ENCODE results near the gene FAM83D. TPM values are rescaled to one million over a fixed set of nuclear protein-coding genes. Genes with fewer than 3 reads are reported as not detected.

Gene FAM83D
- total RNA-seq, 2 experiments from 2014 or later = 1.8 to 1.9 TPM

- no peak for TF ChIP-seq CTCF (IDR thresholded peaks at IDR 0.05)
- Histone ChIP-seq H3K4me1 (ENCODE audit: insufficient read depth, low read length) (peaks cover 68% of the 10 kb centered on the region), H3K4me3 (ENCODE audit: low read length) (no peak overlapping the region), H3K36me3 (ENCODE audit: insufficient read depth, low read length) (peaks cover 3% of the 10 kb centered on the region), H3K27ac (ENCODE audit: low read depth in 1 of 2, low read length in 2 of 2) (no peak overlapping the region), H3K9me3 (ENCODE audit: control insufficient read depth in 1 of 2, insufficient read depth in 1 of 2, low read length in 2 of 2) (no peaks in the 10 kb centered on the region), H3K27me3 (ENCODE audit: control insufficient read depth in 1 of 2, insufficient read depth in 2 of 2, low read length in 2 of 2) (no peaks in the 10 kb centered on the region)
- CTCF ChIA-PET = interaction anchor here (0.9 kb wide), 1 partner anchor 15 kb away, joined by 3 read pairs; no protein-coding TSS in a partner anchor
- no peaks in the 10 kb centered on the region for H3K27me3 Mint-ChIP-seq
- no peaks in the 10 kb centered on the region for H3K9me3 Mint-ChIP-seq
- peaks cover 14% of the 10 kb centered on the region for H3K36me3 Mint-ChIP-seq (ENCODE audit: low read depth)
- no peak for ATAC-seq (ENCODE audit: poor library complexity)
- DNase-seq = no peak
- peaks cover 96% of the 10 kb centered on the region for H3K4me1 Mint-ChIP-seq (ENCODE audit: low read depth)
- intact Hi-C loops (cut with DNase I, micrococcal nuclease) = loop anchor here in 1 of 2 experiments (1.0 kb wide), 1 partner anchor 10 kb away; no protein-coding TSS in a partner anchor
- H3K27ac Mint-ChIP-seq = peak overlapping the region; percentile 89
- POLR2A ChIA-PET = interaction anchor here (1.1 to 1.7 kb wide), 5 partner anchors 8 to 74 kb away, joined by 3 to 6 read pairs (median 4); partner anchors contain the start of gene PPP1R16B
- peak overlapping the region; percentile 12 for H3K4me3 Mint-ChIP-seq
These were observed 47.4 kb upstream of the FAM83D start for GRCh38 chr20:38878866-38879265.

GRCh38 chr20:38880952-38881735, 45.1 kb upstream of the FAM83D start:
- intact Hi-C loops (cut with DNase I, micrococcal nuclease) = no loop called here
- ATAC-seq (ENCODE audit: poor library complexity) (no peak), DNase-seq (no peak)
- peaks cover 21% of the 10 kb centered on the region for H3K36me3 Mint-ChIP-seq (ENCODE audit: low read depth)
- H3K27me3 ChIP-seq (ENCODE audit: control insufficient read depth in 1 of 2, insufficient read depth in 2 of 2, low read length in 2 of 2) = no peaks in the 10 kb centered on the region
- no peak overlapping the region for H3K27ac ChIP-seq (ENCODE audit: low read depth in 1 of 2, low read length in 2 of 2)
- peak overlapping the region; percentile 89 for H3K27ac Mint-ChIP-seq
- peaks cover 47% of the 10 kb centered on the region for H3K4me1 ChIP-seq (ENCODE audit: insufficient read depth, low read length)
- H3K9me3 Mint-ChIP-seq = no peaks in the 10 kb centered on the region
- CTCF ChIA-PET = no interaction called here
- TF ChIP-seq CTCF (IDR thresholded peaks at IDR 0.05) = no peak
- H3K4me1 Mint-ChIP-seq (ENCODE audit: low read depth) = peaks cover 78% of the 10 kb centered on the region
- no peak overlapping the region for H3K4me3 ChIP-seq (ENCODE audit: low read length)
- H3K4me3 Mint-ChIP-seq = no peak overlapping the region
- H3K36me3 ChIP-seq (ENCODE audit: insufficient read depth, low read length) = peaks cover 5% of the 10 kb centered on the region
- no peaks in the 10 kb centered on the region for H3K27me3 Mint-ChIP-seq
- POLR2A ChIA-PET = interaction anchor here (0.7 kb wide), 1 partner anchor 12 kb away, joined by 3 read pairs; no protein-coding TSS in a partner anchor
- H3K9me3 ChIP-seq (ENCODE audit: control insufficient read depth in 1 of 2, insufficient read depth in 1 of 2, low read length in 2 of 2) = no peaks in the 10 kb centered on the region

- Mint-ChIP-seq H3K36me3 (ENCODE audit: low read depth) (peaks cover 21% of the 10 kb centered on the region), H3K4me3 (no peak overlapping the region), H3K27ac (peak overlapping the region; percentile 76), H3K9me3 (no peaks in the 10 kb centered on the region), H3K27me3 (no peaks in the 10 kb centered on the region), H3K4me1 (ENCODE audit: low read depth) (peaks cover 75% of the 10 kb centered on the region)
- ATAC-seq (ENCODE audit: poor library complexity) = no peak
- ChIA-PET CTCF (no interaction called here), POLR2A (interaction anchor here (0.7 kb wide), 1 partner anchor 11 kb away, joined by 3 read pairs; no protein-coding TSS in a partner anchor)
- DNase-seq = no peak
- H3K9me3 ChIP-seq (ENCODE audit: control insufficient read depth in 1 of 2, insufficient read depth in 1 of 2, low read length in 2 of 2) = no peaks in the 10 kb centered on the region
- H3K27ac ChIP-seq (ENCODE audit: low read depth in 1 of 2, low read length in 2 of 2) = no peak overlapping the region
- no peak for TF ChIP-seq CTCF (IDR thresholded peaks at IDR 0.05)
- peaks cover 5% of the 10 kb centered on the region for H3K36me3 ChIP-seq (ENCODE audit: insufficient read depth, low read length)
- no peaks in the 10 kb centered on the region for H3K27me3 ChIP-seq (ENCODE audit: control insufficient read depth in 1 of 2, insufficient read depth in 2 of 2, low read length in 2 of 2)
- H3K4me3 ChIP-seq (ENCODE audit: low read length) = no peak overlapping the region
- peaks cover 42% of the 10 kb centered on the region for H3K4me1 ChIP-seq (ENCODE audit: insufficient read depth, low read length)
- intact Hi-C loops (cut with DNase I, micrococcal nuclease) = no loop called here
These were observed 44.3 kb upstream of the FAM83D start for GRCh38 chr20:38881806-38882440.
